ENCODE data around the gene TIAM1. TPM values are rescaled to one million over a fixed set of nuclear protein-coding genes. Genes with fewer than 3 reads are reported as not detected.

TIAM1 gene
- total and polyA plus RNA-seq, 8 donors, result 1.1 to 19.8 (median 3.3) TPM

DNA sequence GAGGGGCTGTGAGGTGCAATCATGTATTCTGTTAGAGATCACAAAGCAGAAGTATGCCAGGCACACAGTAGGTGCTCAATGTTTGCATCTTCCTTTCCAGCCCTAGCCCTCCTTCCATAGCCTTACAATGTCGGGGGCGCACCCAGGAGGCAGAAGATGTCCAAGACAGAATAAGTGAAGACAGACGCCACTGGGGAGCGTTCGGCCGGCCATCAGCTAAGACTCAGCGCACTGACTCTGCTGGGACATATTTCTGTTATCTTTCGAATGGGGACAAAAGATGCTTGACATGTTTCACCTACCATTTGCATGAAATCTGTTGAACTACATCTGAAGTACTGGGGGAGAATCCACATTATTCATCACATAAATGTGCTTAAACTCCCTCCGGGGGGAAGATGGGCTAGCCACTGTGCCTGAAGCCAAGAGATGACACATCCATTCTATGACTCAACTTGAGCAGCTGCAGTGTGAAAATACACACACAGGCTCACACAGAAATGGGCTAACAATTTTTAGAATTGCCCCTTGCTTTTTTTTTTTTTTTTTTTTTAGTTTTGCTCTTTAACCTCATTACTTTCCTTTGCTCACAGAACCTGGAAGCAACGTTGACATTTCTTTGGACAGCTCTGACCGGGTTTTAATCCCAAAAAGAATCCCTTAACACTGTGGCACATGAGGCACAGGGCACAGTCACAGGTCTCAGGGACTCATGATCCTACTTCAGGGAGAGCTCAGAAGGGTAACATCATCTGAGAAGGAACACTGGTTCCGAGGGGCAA, 7.9 kb downstream of the TIAM1 start:
- H3K9me3 ChIP-seq, result no peaks in the 10 kb centered on the region
- peaks cover 0 to 7% (median 0%) of the 10 kb centered on the region in 3 donors for H3K27me3 ChIP-seq
- intact Hi-C loops (cut with DNase I; ENCODE audit: low total_unique reads), result no loop called here
- H3K4me1 ChIP-seq, result peaks cover 0 to 5% (median 0%) of the 10 kb centered on the region in 4 donors
- H3K27ac ChIP-seq, result no peak overlapping the region
- H3K36me3 ChIP-seq, result no peaks in the 10 kb centered on the region
- TF ChIP-seq POLR2AphosphoS5 (IDR thresholded peaks at IDR 0.05), result no peak
- TF ChIP-seq, protein P1, sequence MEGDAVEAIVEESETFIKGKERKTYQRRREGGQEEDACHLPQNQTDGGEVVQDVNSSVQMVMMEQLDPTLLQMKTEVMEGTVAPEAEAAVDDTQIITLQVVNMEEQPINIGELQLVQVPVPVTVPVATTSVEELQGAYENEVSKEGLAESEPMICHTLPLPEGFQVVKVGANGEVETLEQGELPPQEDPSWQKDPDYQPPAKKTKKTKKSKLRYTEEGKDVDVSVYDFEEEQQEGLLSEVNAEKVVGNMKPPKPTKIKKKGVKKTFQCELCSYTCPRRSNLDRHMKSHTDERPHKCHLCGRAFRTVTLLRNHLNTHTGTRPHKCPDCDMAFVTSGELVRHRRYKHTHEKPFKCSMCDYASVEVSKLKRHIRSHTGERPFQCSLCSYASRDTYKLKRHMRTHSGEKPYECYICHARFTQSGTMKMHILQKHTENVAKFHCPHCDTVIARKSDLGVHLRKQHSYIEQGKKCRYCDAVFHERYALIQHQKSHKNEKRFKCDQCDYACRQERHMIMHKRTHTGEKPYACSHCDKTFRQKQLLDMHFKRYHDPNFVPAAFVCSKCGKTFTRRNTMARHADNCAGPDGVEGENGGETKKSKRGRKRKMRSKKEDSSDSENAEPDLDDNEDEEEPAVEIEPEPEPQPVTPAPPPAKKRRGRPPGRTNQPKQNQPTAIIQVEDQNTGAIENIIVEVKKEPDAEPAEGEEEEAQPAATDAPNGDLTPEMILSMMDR (IDR thresholded peaks at IDR 0.05), result no peak
- H3K4me3 ChIP-seq, result no peak overlapping the region
- DNase-seq, result peak in 1 of 2 donors; percentile 60
- WGBS, 5 donors, result 80 to 87% (median 87%) methylated on average over 12 of the region's 12 CpGs

DNA sequence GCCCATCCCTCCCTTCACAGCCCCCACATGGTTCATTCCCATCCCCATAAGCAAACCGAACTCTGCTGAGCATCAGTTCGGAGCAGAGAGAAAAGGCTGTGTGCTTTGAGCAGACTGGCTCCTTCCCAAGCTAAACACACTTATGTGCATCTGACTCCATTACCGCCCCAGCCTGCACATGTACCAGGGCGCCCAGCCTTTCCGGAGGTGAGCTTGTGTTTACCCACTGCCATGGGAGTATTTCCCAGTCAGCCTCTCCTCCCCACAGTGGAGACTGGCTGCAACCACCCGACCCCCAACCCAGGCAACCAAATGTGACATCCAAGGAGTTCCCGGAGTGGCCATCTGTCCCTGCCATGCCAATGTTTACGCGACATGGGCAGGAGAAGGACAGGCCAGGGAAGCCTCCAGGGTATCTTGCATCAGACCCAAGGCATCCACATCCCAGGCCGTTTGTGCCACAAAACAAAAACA, 9.4 kb downstream of the TIAM1 start:
- H3K9me3 ChIP-seq, result no peaks in the 10 kb centered on the region
- intact Hi-C loops (cut with DNase I; ENCODE audit: low total_unique reads), result no loop called here
- peaks cover 0 to 5% (median 0%) of the 10 kb centered on the region in 4 donors for H3K4me1 ChIP-seq
- DNase-seq, result peak; percentile 59
- H3K4me3 ChIP-seq, result no peak overlapping the region
- peaks cover 0 to 7% (median 0%) of the 10 kb centered on the region in 3 donors for H3K27me3 ChIP-seq
- no peaks in the 10 kb centered on the region for H3K36me3 ChIP-seq
- H3K27ac ChIP-seq, result no peak overlapping the region
- 45 to 65% (median 58%) methylated on average over 10 of the region's 10 CpGs for WGBS, 5 donors
- no peak for TF ChIP-seq POLR2A (IDR thresholded peaks at IDR 0.05)
- TF ChIP-seq, protein P1 (IDR thresholded peaks at IDR 0.05), result no peak
- TF ChIP-seq EP300 (IDR thresholded peaks at IDR 0.05), result no peak
- no peak for TF ChIP-seq POLR2AphosphoS5 (IDR thresholded peaks at IDR 0.05)

DNA sequence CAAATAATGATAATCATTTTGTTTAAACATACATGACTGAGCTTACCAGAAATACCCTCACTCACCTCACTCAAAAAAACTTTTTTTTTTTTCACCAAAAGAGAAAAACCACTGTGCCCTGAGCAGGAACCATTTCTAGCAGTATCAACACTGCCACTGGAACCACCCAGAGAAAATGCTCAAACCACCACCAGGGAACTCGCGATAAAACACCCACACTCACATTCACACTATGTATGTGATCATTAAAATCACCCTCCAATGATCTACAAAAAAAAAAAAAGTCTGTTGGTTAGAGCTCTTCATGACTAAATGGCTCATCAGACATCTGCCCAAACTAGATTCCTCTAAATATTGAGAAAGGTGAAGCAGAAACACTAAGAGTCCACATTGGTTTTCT, 11.5 kb downstream of the TIAM1 start:
- no peak for DNase-seq
- intact Hi-C loops (cut with DNase I; ENCODE audit: low total_unique reads), result no loop called here
- 64 to 97% (median 87%) methylated on average over 2 of the region's 2 CpGs for WGBS, 5 donors
- no peaks in the 10 kb centered on the region for H3K9me3 ChIP-seq
- H3K4me1 ChIP-seq, result peaks cover 0 to 5% (median 0%) of the 10 kb centered on the region in 4 donors
- no peak overlapping the region for H3K27ac ChIP-seq
- TF ChIP-seq POLR2AphosphoS5 (IDR thresholded peaks at IDR 0.05) (no peak), POLR2A (IDR thresholded peaks at IDR 0.05) (no peak), EP300 (IDR thresholded peaks at IDR 0.05) (no peak)
- TF ChIP-seq, protein P1 (IDR thresholded peaks at IDR 0.05), result no peak
- no peak overlapping the region for H3K4me3 ChIP-seq
- peaks cover 0 to under 1% (median 0%) of the 10 kb centered on the region in 3 donors for H3K27me3 ChIP-seq
- H3K36me3 ChIP-seq, result no peaks in the 10 kb centered on the region

DNA sequence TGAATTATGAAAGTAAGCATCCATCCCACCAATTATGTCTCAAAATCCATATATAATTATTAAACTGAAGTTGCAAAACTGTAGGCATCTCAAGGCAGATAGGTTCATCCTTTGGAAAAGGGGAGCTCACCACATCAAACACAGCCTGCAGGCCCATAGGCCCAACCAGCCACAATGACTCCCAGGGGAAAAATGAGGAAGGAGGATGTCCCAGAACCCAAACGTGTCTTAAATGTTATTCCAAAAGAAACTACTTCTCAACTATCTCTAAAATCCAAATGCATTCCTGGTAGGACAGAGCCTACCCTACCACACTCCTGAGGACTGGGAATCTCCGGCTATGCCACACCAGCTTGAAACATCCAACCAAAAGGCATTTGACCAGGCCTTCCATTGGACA, 12.8 kb downstream of the TIAM1 start:
- Histone ChIP-seq H3K27me3 (no peaks in the 10 kb centered on the region), H3K36me3 (no peaks in the 10 kb centered on the region), H3K27ac (no peak overlapping the region), H3K9me3 (no peaks in the 10 kb centered on the region), H3K4me1 (peaks cover 0 to 5% (median 2%) of the 10 kb centered on the region in 4 donors), H3K4me3 (no peak overlapping the region)
- TF ChIP-seq EP300 (IDR thresholded peaks at IDR 0.05) (no peak), POLR2AphosphoS5 (IDR thresholded peaks at IDR 0.05) (no peak), POLR2A (IDR thresholded peaks at IDR 0.05) (no peak)
- TF ChIP-seq, protein P1 (IDR thresholded peaks at IDR 0.05), result no peak
- intact Hi-C loops (cut with DNase I; ENCODE audit: low total_unique reads), result no loop called here
- DNase-seq, result no peak
- WGBS, 5 donors, result 84 to 91% (median 87%) methylated on average over 2 of the region's 2 CpGs

Data from stomach (tissue), 9 donors.